Stimulated activated CD8-positive, alpha-beta memory T cell treated with anti-CD3 and anti-CD28 coated beads, Interleukin-15, amount 100 ng/mL, for 1 hour (primary cell): Measurements from ENCODE around the gene COLQ.

Experiments used
- DNase-seq: peaks from one replicate; pipeline ENCODE4 v3.0.0-alpha.2; 2020; ENCODE audit warnings: low read depth

The COLQ gene

GRCh38 chr3:15454965-15455364 is 66.5 kb downstream of the COLQ start:
- DNase-seq = no peak

DNA sequence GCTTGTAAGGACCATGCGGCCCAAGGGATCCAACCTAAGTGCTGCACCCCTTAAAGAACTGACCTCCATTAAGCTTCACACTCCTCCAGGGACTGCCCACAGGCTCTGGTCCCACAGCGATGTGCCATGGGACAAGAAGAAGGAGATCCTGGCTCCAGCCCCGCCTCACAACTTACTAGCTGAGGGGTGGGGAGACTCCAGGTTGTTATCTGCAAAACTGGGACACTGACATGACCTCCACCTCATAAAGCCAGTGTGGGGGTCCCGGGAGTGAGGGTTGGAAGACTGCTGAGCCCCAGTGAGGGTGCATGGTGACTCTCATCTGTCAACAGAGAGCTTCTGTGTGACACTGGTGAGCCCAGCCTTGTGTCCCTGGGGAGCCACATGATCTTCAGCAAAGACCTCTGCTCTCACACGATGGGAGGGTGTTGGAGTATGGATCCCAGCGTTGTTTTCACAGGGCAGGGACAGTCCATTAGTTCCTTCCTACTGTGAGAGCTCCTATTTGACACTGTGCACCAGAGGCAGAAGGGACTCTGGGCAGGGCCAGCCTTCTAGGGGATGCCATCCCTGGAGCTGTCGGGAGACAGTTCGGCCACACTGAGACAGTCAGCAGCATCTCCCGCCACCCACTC is 67.4 kb downstream of the COLQ start:
- no peak for DNase-seq

DNA sequence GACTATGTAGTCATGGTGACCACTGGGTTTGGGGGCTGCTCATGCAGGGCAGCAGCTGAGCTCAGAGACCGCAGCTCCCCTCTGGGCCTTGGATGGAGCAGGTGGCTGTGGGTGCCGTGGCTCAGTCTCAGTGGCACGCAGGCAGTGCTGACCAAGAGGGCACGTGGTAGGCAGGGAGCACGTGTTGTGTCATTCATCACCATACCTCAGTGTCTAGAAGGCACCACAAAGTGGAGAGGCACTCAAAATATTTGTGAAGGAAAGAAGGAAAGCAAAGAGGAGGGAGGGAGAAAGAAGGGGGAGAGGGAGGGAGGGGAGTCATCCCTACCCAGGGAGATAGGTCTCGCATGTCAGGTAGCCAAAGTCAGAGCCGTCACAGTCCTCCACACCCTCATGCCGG is 68.0 kb downstream of the COLQ start:
- no peak for DNase-seq

GRCh38 chr3:15452961-15453360 is 68.5 kb downstream of the COLQ start:
- no peak for DNase-seq

DNA sequence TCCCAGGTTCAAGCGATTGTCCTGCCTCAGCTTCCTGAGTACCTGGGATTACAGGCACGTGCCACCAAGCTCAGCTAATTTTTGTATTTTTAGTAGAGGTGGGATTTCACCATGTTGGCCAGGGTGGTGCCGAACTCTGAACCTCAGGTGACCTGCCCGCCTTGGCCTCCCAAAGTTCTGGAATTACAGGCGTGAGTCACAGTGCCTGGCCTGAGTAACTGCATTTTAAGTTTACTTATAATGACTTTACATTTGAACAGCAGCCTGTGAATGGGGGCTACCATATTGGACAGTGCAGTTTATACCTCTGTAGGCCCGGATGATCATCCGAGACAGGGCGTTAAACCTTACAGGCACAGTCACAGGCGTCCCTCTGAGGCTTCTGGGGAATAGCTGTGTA is 69.3 kb downstream of the COLQ start:
- DNase-seq = no peak

- DNase-seq = no peak
These were observed 70.0 kb downstream of the COLQ start for GRCh38 chr3:15451216-15452113.

DNA sequence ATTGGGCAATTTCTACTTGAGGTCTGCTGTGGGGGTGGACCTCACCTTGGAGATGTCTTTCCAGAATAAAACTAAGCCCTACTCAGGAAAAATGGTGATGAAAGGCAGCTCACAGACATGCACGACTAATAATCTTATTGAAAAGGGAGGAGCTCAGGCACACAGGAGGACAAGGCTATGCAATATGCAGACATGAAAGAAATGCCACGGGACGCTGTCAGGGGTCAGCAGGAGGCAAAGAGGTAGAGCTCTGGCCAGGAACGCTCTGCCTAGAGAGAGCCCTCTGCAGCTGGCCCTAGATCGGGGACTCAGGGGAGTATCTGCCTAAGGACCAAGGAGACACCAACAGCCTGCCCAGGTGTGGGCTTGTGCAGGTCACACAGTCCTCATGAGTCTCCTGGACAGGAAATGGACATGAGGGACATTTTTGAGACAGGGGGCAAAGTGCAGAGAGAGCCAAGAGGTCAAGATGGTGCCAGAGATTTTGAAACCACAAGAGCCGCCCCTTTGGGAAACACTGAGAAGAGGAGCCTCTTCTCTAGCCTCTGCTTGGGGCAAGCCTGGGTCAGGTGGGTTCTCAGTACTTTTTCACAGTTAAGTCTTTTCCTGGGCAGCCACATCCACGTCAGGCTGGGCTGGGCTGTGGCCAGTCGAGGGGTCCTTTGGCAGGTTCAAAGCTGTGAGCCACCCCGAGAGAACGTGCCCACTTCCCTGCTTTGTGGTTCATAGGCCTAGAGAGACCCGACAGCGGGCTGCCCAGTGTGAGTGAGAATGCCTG is 70.9 kb downstream of the COLQ start:
- DNase-seq = no peak

DNA sequence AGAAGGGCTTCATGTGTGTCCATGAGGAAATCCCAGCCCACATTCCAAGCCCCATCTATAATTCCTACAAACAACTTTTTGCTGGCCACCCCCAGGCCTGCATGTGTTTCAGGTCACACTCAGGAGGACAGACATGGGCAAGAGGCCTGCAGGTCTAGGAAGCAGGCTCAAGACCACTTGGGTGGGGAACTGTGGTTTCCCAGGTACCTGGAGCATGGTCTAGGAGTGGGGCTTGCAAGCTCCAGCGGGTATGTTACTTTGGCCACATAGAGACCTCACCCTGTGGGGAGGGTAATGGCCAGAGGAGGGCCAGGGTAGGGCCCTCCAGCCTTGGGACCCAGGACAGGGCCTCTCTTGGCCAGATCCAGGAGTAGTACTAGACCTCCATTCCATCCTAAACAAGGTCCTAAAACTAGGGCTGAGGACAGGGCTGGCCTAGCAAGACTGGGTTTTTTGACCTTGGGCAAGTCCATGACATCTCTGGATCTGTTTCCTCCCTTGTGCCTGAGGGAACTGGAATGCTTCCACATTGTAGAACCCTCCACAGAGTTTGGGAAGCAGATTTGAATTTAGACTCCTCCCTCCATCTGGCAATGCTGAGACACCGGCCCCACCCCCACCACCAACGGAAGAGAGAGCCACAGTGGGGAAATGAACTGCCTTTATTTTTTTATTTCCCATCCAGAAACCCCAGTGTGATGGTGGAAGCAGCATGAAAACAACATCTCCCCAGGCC is 71.8 kb downstream of the COLQ start:
- no peak for DNase-seq

GRCh38 chr3:15443826-15444524 is 77.5 kb downstream of the COLQ start:
- DNase-seq = no peak

DNA sequence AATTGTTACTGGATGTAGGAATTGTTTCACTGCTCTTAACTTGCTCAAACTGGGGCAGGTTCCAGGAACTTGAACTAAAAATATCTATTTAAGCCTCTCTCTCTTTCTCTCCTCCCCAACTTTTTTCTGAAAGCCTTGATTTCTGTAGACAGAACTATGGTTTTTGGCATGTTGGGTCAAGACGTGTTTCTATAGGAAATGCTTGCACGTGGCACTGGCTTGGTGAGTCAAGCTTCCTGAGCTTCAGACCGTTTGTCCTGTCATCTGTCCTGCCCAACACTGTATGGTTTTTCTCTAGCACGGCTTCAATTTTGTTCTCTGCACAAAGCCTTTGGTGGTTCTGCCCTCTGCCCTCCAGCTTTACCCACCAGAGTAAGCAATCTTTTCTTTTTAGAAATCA is 80.6 kb downstream of the COLQ start:
- DNase-seq = no peak

DNA sequence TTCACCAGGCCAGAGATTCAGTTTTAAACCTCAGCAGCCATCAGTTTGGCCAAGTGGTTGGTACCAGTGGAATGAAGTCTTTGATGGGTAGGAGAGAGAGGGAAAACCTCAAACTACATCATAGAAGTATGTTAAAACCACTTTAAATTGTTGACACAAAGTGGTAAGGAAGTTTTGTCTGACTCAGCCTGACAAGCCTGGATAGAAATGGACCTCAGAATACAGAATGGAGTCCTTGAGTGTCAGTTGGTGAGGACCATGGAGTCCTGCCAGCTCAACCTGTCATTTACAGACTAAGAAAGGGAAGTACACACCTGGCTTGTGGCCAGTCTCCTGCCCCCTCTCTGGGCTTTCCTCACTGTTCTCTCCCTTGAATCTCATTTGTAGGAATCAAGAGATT is 82.0 kb downstream of the COLQ start:
- no peak for DNase-seq

DNA sequence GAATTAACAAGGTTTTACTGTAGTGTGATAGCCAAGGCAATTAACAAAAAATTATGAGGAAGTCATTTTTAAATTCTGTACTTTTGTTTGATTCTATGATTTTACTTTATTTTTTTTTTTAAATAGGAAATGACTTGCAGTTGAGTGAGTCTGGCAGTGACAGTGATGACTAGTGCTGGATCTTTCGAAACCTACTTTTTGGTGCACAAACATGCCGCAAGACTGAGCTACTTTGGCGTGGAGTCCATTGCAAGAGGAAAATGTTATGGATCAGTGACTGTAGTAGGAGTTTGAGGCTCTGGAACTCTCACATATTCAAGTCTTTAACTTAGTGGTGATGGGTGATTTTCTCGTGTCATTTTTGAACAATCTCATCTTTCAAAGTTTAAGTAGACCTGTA is 82.5 kb downstream of the COLQ start:
- DNase-seq = no peak

DNA sequence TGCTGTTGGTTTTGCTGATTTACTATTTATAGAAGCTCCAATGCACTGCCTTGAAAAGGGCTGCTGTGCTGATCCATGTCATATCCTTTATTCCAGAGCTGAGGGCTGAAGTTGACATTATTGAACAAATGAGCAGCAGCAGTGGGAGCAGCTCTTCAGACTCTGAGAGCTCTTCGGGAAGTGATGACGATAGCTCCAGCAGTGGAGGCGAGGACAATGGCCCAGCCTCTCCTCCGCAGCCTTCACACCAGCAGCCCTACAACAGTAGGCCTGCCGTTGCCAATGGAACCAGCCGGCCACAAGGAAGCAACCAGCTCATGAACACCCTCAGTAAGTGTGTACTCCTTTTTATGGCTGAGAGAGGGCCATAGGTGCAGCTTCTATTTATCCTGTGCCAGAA is 85.3 kb downstream of the COLQ start:
- DNase-seq = no peak

GRCh38 chr3:15434756-15435155 is 86.8 kb downstream of the COLQ start:
- DNase-seq = no peak

DNA sequence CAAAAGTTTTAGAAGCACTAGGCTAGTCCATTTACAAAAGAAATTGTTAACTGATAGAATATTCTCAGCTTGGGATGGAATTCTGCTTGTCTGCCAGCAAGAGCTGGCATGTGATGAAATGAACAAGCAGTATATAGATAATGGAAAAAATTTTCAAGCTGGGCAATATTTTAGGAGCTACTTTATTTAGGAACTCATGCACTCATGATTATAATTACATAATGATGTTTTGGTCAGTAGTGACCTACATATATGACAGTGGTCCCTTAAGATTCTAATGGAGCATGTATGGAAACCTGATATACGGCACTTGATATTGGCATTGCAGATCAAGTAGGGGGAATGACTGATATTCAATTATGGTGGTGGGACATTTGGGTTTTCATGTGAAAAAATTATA is 88.0 kb downstream of the COLQ start:
- DNase-seq = no peak

DNA sequence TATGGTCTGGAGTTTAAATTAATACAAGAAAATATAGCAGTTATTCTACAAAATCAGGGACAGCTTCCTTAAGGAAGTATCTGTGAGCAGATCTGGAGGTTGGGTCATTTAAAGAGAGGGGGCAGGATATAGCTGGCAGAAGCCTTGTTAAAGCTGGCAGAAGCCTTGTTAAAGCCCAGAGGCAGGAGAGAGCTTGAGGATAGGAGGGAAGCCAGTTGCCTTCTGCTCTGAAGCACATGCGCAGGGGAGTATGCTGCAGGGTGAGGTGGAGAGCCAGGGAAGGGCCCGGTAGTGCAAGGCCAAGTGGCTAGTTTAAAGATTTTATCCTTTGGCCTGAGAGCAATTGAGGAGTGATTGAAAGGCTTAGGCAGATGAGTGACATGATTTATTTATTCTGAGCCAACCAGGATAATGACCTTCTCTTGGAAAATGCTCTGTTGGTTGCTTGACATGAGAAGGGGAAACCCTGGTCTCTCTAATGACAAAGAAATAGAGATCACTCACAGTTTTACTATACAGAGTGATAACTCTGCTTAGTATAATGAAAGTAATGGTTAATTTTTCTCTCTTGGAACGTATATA is 90.2 kb downstream of the COLQ start:
- DNase-seq = no peak

- no peak for DNase-seq
These were observed 90.9 kb downstream of the COLQ start for GRCh38 chr3:15430624-15431023.

GRCh38 chr3:15429080-15429479 is 92.4 kb downstream of the COLQ start:
- DNase-seq = no peak

GRCh38 chr3:15428539-15428938 is 93.0 kb downstream of the COLQ start:
- DNase-seq = no peak

DNA sequence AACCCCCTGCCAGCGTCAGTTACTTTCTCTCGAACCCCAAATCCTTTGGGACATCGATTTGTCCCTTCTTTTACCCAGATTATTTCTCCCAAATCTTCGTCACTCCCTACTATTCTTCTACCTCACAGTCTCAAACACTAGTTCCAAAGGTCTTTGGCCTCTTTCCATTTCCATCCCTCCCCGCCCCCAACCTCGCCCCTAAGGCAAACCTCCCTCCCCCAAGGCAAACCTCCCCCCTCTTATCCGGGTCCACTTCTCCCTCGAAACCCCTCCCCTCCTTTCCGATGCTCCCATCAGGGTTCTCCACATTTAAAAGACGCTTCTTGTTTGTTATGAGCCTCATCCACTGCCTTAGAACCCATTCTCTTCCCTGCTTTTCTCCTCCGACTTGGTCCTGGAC is 93.5 kb downstream of the COLQ start:
- DNase-seq = no peak

DNA sequence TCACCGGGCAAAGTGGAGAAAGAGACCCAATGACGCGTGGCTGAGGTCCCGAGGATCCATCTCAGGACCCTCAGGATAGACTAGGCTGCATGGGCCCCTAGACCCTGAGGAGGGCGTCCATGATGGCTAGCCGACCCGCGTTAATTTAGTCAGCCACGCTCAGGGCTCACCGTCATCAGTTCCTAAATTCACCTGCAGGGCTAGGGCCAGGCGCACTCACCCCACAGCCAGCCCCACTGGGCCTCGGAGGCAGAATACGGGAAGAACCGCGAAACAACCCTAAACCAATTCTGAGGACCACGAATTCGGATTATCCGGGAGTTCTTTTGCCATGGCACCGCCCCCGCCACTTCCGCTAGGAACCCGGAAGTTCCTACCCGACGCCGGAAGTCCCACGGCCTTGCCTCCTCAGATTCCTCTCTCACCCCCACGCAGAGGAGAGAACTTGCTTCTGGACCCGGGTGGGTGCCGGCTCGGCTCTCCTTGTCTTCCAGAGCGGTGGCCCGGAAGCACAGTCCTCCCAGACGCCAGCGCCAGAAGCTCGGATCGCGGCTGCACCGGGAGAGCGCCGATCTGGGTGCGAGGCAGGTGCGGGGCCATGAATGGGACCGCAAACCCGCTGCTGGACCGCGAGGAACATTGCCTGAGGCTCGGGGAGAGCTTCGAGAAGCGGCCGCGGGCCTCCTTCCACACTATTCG is 94.2 kb downstream of the COLQ start, which contains the start of the genes EAF1 and METTL6:
Gene EAF1 (plus strand): TSS at position 417 of the 699 bp plus-strand sequence. CDS start 182 bp downstream, at position 599.
Gene METTL6 (minus strand): TSS at position 363 of the 699 bp plus-strand sequence. CDS start 1,033 bp downstream, outside the sequence.
- DNase-seq = peak; percentile 74
